HCT116 (cell line): ENCODE results near the gene RIC8B. TPM values are rescaled to one million over a fixed set of nuclear protein-coding genes. Genes with fewer than 3 reads are reported as not detected.

ENCODE experiments used
- ATAC-seq: fragments of 200-7000 bp; cut with Tn5 transposase; 2 replicates; pipeline ENCODE4 v1.9.1; 2020; ENCODE audit warnings: mild to moderate bottlenecking, moderate library complexity
- BruUV-seq: library from RNA; stranded (reverse); fragments of 400-500 nt; replicated peaks from 2 replicates; lab custom pipeline; 2021; lab: Mats Ljungman, UMichigan
- CTCF ChIA-PET: fragments of 300-600 bp; sonication (Branson Sonifier 250); formaldehyde crosslinking; loops from one replicate; lab custom pipeline; 2021; ENCODE audit warnings: antibody characterized with exemption; lab: Charles Lee
- POLR2A ChIA-PET: fragments of 300-600, 350-600 bp; sonication (Branson Sonifier 250); formaldehyde crosslinking; loops from one replicate; lab custom pipeline; 2021; ENCODE audit warnings: antibody characterized with exemption; lab: Charles Lee
- RAD21 ChIA-PET, 2 experiments: fragments of 300-600 bp; sonication (Branson Sonifier 250); formaldehyde crosslinking; loops; one replicate each; lab custom pipeline; 2023; ENCODE audit warnings: low total read pairs in 2 of 2; ENCODE audit not compliant: uncharacterized antibody in 2 of 2, unreplicated experiment in 2 of 2, low non-redundant PET in 1 of 2; lab: Charles Lee
- DNase-seq: peaks from one replicate; pipeline ENCODE4 v3.0.0-alpha.2; 2010; ENCODE audit warnings: low read depth, low spot score
- H2AFZ ChIP-seq: fragments of 200-600 bp; shearing (Covaris generic), sonication (generic); 2 replicates; pipeline ENCODE4 v1.6.1; 2017; ENCODE audit warnings: low read depth, mixed run types, mixed read lengths, antibody characterized with exemption, low read length; ENCODE audit not compliant: poor library complexity, severe bottlenecking
- H3K27ac ChIP-seq: 2 replicates; pipeline ENCODE4 v1.5.1; 2012; ENCODE audit warnings: low read depth, low read length
- H3K27me3 ChIP-seq: fragments of 200-600 bp; sonication (generic); 2 replicates; pipeline ENCODE4 v1.6.1; 2016; ENCODE audit warnings: mixed run types, low read length, mixed read lengths; ENCODE audit not compliant: insufficient read depth
- H3K36me3 ChIP-seq, 2 experiments: fragments of 200-500 bp in 1 of 2; fragments of 200-600 bp in 1 of 2; sonication (Bioruptor generic) in 1 of 2; sonication (generic) in 1 of 2; 2 replicates each; pipeline versions ENCODE4 v1.5.1 to v1.6.1; 2014 to 2016; ENCODE audit warnings: low read length in 2 of 2, inconsistent platforms in 1 of 2, mixed read lengths in 1 of 2, mixed run types in 1 of 2; ENCODE audit not compliant: insufficient read depth in 2 of 2, control insufficient read depth in 1 of 2
- H3K4me1 ChIP-seq, 2 experiments: fragments of 200-600 bp in 1 of 2; sonication (generic) in 1 of 2; 2 replicates each; pipeline versions ENCODE4 v1.5.1 to v1.6.1; 2012 to 2017; ENCODE audit warnings: low read length in 2 of 2, inconsistent platforms in 1 of 2, mild to moderate bottlenecking in 1 of 2, mixed read lengths in 1 of 2, mixed run types in 1 of 2, moderate library complexity in 1 of 2; ENCODE audit not compliant: insufficient read depth in 2 of 2, control insufficient read depth in 1 of 2
- H3K4me2 ChIP-seq: fragments of 200-600 bp; sonication (generic); 2 replicates; pipeline ENCODE4 v1.6.1; 2017; ENCODE audit warnings: mixed run types, low read length, mixed read lengths
- H3K4me3 ChIP-seq, 2 experiments: fragments of 200-600 bp in 1 of 2; sonication (generic) in 1 of 2; replicated peaks in 1 of 2; 2 replicates each; pipeline ENCODE4 v1.5.1; 2011 to 2016; ENCODE audit warnings: low read length in 2 of 2, control low read depth in 1 of 2, low read depth in 1 of 2, mild to moderate bottlenecking in 1 of 2, mixed read lengths in 1 of 2, mixed run types in 1 of 2
- H3K79me2 ChIP-seq: fragments of 200-600 bp; sonication (generic); 2 replicates; pipeline ENCODE4 v1.6.1; 2017; ENCODE audit warnings: mild to moderate bottlenecking, mixed run types, low read length, moderate library complexity, mixed read lengths; ENCODE audit not compliant: insufficient read depth
- H3K9ac ChIP-seq: fragments of 200-600 bp; sonication (generic); 2 replicates; pipeline ENCODE4 v1.6.1; 2016; ENCODE audit warnings: low read length, mixed read lengths
- H3K9me2 ChIP-seq: fragments of 200-600 bp; sonication (generic), shearing (Covaris generic); 2 replicates; pipeline ENCODE4 v1.6.1; 2017; ENCODE audit warnings: mixed run types, mild to moderate bottlenecking, moderate library complexity; ENCODE audit not compliant: insufficient read depth
- H3K9me3 ChIP-seq, 2 experiments: fragments of 200-500 bp in 1 of 2; fragments of 200-600 bp in 1 of 2; sonication (Bioruptor generic) in 1 of 2; sonication (generic) in 1 of 2; 2 replicates each; pipeline ENCODE4 v1.6.1; 2014 to 2017; ENCODE audit warnings: low read length in 2 of 2, mixed read lengths in 2 of 2, inconsistent platforms in 1 of 2, low read depth in 1 of 2, mild to moderate bottlenecking in 1 of 2, mixed run types in 1 of 2, moderate library complexity in 1 of 2; ENCODE audit not compliant: control insufficient read depth in 1 of 2, insufficient read depth in 1 of 2
- H4K20me1 ChIP-seq: fragments of 200-600 bp; sonication (generic), shearing (Covaris generic); 2 replicates; pipeline ENCODE4 v1.6.1; 2017; ENCODE audit warnings: mixed run types, mild to moderate bottlenecking, moderate library complexity; ENCODE audit not compliant: insufficient read depth
- CBX3 ChIP-seq: IDR thresholded peaks from 2 replicates; pipeline ENCODE4 v1.6.1; 2012; ENCODE audit warnings: low read depth
- EZH2 ChIP-seq: fragments of 200-600 bp; sonication (generic); IDR thresholded peaks from 2 replicates; pipeline ENCODE4 v1.6.1; 2017; ENCODE audit warnings: antibody characterized with exemption, mixed run types
- JUND ChIP-seq: IDR thresholded peaks from 2 replicates; pipeline ENCODE4 v1.6.1; 2012
- POLR2AphosphoS5 ChIP-seq: IDR thresholded peaks from 2 replicates; pipeline ENCODE4 v1.6.1; 2011; ENCODE audit warnings: mild to moderate bottlenecking, low read depth, low read length, moderate library complexity
- SP1 ChIP-seq: IDR thresholded peaks from 2 replicates; pipeline ENCODE4 v1.6.1; 2012; ENCODE audit warnings: low read depth
- TCF7L2 ChIP-seq: IDR thresholded peaks from 2 replicates; pipeline ENCODE4 v1.7.0; 2011; ENCODE audit warnings: borderline replicate concordance, inconsistent platforms; ENCODE audit not compliant: insufficient read depth, insufficient read length; ENCODE audit errors: extremely low read depth
- YY1 ChIP-seq: IDR thresholded peaks from 2 replicates; pipeline ENCODE4 v1.6.1; 2011; ENCODE audit warnings: low read length, low read depth, moderate library complexity, mild to moderate bottlenecking; ENCODE audit not compliant: insufficient replicate concordance; ENCODE audit errors: extremely low read depth
- intact Hi-C: fragments of 100-400 bp; cut with micrococcal nuclease; formaldehyde crosslinking; loops from 2 replicates; pipeline ENCODE4 v1.10.0; 2022
- total RNA-seq: library from RNA; stranded (reverse); gene quantifications from one replicate; pipeline ENCODE4 v1.2.1, GENCODE V29; 2021; ENCODE audit not compliant: unreplicated experiment
- TF ChIP-seq, protein P1 (sequence below): IDR thresholded peaks from 2 replicates; pipeline ENCODE4 v1.6.1; 2012
- TF ChIP-seq, protein P2 (sequence below): IDR thresholded peaks from 2 replicates; pipeline ENCODE4 v1.6.1; 2012
- TF ChIP-seq, protein P3 (sequence below): IDR thresholded peaks from 2 replicates; pipeline ENCODE4 v1.6.1; 2012; ENCODE audit warnings: low read depth

The RIC8B gene
- total RNA-seq, 1 experiment from 2014 or later: 16.7 TPM

DNA sequence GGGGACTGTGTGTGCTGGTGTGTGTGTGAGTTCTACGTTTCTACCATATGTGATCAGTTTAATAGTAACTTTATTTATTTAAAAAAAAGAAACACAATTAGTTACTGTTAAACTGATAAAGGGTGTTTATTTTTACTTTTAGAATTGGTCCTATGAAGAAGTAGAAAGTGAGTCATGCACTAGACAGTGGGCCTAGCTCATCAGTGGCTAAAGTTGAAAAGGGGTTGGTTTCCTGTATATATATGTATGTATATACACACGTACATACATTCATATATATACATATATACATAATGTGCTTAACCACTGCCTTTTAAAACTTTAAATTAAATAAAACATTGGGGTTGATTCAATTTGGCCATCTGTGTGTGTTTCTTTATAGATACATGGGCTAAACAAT is 112.5 kb downstream of the RIC8B start:
- intact Hi-C loops: no loop called here
- Histone ChIP-seq H3K4me1 (no peaks in the 10 kb centered on the region), H3K4me3 (no peak overlapping the region), H3K27ac (no peak overlapping the region), H3K27me3 (no peaks in the 10 kb centered on the region), H4K20me1 (no peaks in the 10 kb centered on the region), H3K79me2 (no peaks in the 10 kb centered on the region), H3K9me2 (no peaks in the 10 kb centered on the region), H3K36me3 (peaks cover 0 to 2% of the 10 kb centered on the region in 2 experiments; a peak in 1 of 4 replicates), H2AFZ (no peak overlapping the region), H3K9ac (no peak overlapping the region), H3K9me3 (no peaks in the 10 kb centered on the region), H3K4me2 (no peak overlapping the region)
- TF ChIP-seq JUND (no peak), POLR2AphosphoS5 (no peak), CBX3 (no peak), TCF7L2 (no peak), EZH2 (no peak), SP1 (no peak), YY1 (no peak)
- TF ChIP-seq, protein P1, sequence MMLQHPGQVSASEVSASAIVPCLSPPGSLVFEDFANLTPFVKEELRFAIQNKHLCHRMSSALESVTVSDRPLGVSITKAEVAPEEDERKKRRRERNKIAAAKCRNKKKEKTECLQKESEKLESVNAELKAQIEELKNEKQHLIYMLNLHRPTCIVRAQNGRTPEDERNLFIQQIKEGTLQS: no peak
- TF ChIP-seq, protein P2, sequence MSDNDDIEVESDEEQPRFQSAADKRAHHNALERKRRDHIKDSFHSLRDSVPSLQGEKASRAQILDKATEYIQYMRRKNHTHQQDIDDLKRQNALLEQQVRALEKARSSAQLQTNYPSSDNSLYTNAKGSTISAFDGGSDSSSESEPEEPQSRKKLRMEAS: no peak
- TF ChIP-seq, protein P3, sequence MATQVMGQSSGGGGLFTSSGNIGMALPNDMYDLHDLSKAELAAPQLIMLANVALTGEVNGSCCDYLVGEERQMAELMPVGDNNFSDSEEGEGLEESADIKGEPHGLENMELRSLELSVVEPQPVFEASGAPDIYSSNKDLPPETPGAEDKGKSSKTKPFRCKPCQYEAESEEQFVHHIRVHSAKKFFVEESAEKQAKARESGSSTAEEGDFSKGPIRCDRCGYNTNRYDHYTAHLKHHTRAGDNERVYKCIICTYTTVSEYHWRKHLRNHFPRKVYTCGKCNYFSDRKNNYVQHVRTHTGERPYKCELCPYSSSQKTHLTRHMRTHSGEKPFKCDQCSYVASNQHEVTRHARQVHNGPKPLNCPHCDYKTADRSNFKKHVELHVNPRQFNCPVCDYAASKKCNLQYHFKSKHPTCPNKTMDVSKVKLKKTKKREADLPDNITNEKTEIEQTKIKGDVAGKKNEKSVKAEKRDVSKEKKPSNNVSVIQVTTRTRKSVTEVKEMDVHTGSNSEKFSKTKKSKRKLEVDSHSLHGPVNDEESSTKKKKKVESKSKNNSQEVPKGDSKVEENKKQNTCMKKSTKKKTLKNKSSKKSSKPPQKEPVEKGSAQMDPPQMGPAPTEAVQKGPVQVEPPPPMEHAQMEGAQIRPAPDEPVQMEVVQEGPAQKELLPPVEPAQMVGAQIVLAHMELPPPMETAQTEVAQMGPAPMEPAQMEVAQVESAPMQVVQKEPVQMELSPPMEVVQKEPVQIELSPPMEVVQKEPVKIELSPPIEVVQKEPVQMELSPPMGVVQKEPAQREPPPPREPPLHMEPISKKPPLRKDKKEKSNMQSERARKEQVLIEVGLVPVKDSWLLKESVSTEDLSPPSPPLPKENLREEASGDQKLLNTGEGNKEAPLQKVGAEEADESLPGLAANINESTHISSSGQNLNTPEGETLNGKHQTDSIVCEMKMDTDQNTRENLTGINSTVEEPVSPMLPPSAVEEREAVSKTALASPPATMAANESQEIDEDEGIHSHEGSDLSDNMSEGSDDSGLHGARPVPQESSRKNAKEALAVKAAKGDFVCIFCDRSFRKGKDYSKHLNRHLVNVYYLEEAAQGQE: no peak
- DNase-seq (no peak), ATAC-seq (no peak)
- ChIA-PET RAD21 (no interaction called here), CTCF (no interaction called here), POLR2A (no interaction called here)
- no TSS peak for BruUV-seq
